Measurements from ENCODE around the gene PPP4R3A.
"Not testable (repeated sequence)": the region's sequence is repeated elsewhere in the genome, so short reads cannot be mapped to it uniquely, and the experiment has no call there.

The PPP4R3A gene

GRCh38 chr14:91536327-91536726, 26.2 kb upstream of the PPP4R3A start:
- no peak for TF ChIP-seq CTCF (IDR thresholded peaks at IDR 0.05; ENCODE audit: low read depth, low read length)

GRCh38 chr14:91534059-91534458, 23.9 kb upstream of the PPP4R3A start:
- not testable (repeated sequence) for DNase-seq (ENCODE audit: extremely low read depth, low read depth)

More at GRCh38 chr14:91536327-91536726, 26.2 kb upstream of the PPP4R3A start:
- DNase-seq (ENCODE audit: extremely low read depth, low read depth) = no peak

GRCh38 chr14:91533623-91534022, 23.5 kb upstream of the PPP4R3A start:
- TF ChIP-seq CTCF (IDR thresholded peaks at IDR 0.05; ENCODE audit: low read depth, low read length) = no peak

GRCh38 chr14:91523972-91524371, 13.9 kb upstream of the PPP4R3A start:
- TF ChIP-seq CTCF (IDR thresholded peaks at IDR 0.05; ENCODE audit: low read depth, low read length) = no peak

More at GRCh38 chr14:91533623-91534022, 23.5 kb upstream of the PPP4R3A start:
- no peak for DNase-seq (ENCODE audit: extremely low read depth, low read depth)

GRCh38 chr14:91521061-91521640, 11.0 kb upstream of the PPP4R3A start:
- no peak for DNase-seq (ENCODE audit: extremely low read depth, low read depth)
- no peak for TF ChIP-seq CTCF (IDR thresholded peaks at IDR 0.05; ENCODE audit: low read depth, low read length)

More at GRCh38 chr14:91523972-91524371, 13.9 kb upstream of the PPP4R3A start:
- DNase-seq (ENCODE audit: extremely low read depth, low read depth) = no peak

- no peak for DNase-seq (ENCODE audit: extremely low read depth, low read depth)
- TF ChIP-seq CTCF (IDR thresholded peaks at IDR 0.05; ENCODE audit: low read depth, low read length) = no peak
These were observed 10.0 kb upstream of the PPP4R3A start for GRCh38 chr14:91520138-91520537.

GRCh38 chr14:91519239-91520036, 9.3 kb upstream of the PPP4R3A start:
- no peak for DNase-seq (ENCODE audit: extremely low read depth, low read depth)
- no peak for TF ChIP-seq CTCF (IDR thresholded peaks at IDR 0.05; ENCODE audit: low read depth, low read length)
